NK-92 (cell line): ENCODE measurements around the gene CLRN3.

Source experiments
- DNase-seq: peaks from one replicate; lab custom pipeline; 2025; ENCODE audit not compliant: unreplicated experiment; lab: John Stamatoyannopoulos, UW

The CLRN3 gene, protein sequence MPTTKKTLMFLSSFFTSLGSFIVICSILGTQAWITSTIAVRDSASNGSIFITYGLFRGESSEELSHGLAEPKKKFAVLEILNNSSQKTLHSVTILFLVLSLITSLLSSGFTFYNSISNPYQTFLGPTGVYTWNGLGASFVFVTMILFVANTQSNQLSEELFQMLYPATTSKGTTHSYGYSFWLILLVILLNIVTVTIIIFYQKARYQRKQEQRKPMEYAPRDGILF

DNA sequence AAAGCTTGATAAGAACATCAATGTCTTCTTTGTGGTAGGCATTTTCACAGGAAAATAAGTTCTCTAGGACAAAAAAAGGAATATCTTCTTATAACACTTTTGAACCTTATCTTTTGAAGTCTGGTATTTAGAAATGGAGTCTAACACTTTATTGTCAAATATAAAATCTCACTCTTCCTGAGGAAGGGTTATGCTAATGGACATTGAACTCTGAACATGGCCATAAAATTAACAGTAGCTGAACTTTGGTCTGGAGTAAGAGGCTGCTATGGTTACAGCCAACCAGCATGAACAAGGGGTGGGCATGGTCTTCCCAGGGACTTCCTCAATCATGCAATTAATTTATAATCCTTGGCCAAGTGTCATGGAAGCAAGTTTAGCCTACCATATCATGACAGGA is at the start of gene CLRN3:
Gene CLRN3 (minus strand): TSS at position 199 of the 400 bp plus-strand sequence. CDS start 157 bp downstream, at position 42.
- no peak for DNase-seq

DNA sequence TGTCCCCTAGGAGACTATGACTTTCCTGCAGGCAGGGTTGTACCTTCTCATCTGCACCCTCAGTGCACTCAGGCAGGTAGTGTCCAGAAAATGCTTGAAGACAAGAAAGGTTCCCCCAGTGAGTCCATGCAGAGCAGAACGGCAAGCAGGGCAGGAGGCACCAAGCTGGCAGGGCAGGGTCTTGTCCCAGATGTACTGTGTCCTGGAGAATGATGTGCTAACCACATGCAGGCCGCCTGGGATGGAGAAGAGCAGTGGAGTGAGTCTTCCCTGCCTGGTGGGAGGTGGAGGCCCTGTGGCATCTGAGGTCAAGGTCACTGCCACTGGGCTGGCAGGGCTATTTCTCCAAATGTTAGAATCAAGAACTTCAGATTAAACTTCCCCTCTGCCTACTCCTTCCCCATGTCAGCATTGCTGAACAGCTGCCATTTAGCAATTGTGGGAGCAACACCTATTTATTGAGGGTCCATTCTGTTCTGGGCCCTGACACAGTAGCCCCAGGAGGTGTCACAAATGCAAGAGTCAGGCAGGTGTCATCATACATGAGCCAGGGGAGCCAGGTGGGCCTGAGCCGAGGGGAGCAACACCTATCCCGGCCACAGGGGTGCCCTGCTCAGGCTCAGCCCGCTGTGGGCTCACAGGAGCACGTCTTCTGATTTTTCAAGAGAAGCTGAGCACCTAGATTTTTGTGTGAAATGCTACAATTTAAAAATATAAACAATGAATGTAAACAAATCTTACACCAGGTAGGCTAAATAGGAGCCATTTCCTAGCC is 48.3 kb upstream of the CLRN3 start:
- no peak for DNase-seq

DNA sequence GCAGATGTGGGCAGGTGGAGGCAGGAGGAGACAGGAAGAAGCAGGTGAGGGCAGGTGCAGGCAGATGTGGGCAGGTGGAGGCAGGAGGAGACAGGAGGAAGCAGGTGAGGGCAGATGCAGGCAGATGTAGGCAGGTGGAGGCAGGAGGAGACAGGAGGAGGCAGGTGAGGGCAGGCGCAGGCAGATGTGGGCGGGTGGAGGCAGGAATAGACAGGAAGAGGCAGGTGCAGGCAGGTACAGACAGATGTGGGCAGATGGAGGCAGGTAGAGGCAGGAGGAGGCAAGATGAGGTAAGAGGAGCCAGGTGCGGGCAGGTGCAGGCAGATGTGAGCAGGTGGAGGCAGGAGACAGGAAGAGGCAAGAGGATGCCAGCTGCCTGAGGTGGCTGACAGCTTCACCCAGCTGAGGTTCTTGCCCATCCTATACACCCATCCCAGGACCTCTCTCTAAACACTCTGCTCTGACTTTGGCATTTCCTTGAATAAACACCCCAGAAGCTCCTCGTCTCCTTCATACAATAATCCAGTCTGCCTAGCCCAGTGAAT is 47.1 kb upstream of the CLRN3 start:
- DNase-seq, result no peak

DNA sequence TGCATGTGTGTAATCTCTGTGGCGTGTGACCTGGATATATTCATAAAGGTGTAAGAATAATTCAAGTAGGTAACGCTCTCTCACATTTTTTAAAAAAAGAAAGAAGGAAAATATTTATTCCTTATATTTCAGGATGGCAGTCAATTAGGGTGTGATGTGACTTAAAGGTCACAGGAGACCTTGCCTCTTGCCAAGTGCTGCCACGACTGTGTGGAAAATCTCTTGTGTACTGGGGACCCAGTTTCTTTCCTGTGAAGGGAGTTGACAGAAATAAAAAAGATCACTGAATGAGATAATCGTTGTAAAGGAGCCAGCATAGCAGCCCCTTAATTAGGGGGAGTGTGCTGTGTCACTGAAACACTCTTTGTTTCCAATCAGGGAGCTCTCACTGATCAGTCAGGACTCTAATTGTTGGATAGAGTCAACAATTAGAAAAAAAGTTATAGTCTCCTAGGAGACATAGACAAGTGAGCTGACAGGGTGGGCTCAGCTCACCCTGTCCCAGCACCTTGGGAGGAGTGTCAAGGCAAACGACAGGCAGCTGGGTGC is 45.2 kb upstream of the CLRN3 start:
- no peak for DNase-seq

DNA sequence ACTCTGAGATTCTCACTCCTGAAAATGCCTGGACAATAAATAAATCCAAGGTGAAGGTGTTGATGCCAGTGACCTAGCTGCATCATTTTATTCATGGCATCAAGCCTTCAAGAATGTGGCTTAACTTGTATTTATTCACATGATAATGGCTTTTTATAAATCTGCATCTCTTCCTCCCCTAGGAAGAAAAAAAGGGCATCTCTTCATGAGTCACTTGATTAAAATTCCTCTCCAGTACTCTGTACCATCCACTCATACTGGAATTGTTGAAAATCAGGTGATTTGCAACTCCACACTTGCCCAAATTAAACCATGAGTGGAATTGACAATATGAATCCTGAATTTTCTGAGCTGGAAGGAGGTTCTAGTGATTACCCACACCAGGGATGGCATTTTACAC is 44.3 kb upstream of the CLRN3 start:
- no peak for DNase-seq

DNA sequence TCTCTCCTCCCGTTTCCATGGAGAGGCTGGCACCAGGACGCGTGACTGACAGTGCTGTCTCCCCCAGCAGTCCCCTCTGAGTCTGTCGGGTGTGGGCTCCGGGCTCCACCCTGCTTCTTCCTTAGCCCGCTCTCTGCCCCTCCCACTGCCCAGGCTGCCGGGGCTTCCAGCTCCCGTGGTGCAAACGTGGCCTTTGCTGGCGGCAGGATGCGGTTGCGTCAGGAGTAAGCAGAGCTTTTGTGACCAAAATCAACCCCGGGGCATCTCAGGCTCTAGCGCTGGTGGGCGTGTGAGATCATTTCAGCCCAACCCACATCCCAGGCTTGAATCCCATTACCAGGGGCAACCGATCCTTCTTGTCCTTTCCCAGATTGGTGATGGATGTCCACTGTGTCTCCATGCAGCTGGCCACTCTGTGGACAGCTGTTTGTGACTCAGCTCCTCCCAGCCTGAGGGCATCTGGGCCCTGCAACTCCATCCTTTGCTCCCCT is 42.4 kb upstream of the CLRN3 start:
- DNase-seq, result no peak

DNA sequence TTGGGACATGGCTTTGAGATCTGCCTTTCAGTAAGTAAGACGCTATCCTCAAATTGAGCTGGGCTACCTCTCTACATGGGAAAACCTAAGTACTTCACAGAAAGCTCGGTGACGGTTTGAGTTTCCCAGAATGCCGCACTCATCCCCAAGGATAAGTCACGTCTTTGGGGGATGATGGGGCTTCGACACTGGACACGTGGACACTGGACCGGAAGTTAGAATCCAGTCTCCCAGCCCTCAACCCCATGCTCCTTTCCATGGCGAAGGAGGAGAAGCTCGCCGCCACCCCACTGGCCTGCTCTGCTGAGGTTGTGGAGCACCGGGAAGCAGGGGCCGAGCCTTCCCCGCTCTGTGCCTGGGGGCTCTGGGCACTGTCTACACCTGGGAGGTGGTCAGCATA is 41.6 kb upstream of the CLRN3 start:
- no peak for DNase-seq

DNA sequence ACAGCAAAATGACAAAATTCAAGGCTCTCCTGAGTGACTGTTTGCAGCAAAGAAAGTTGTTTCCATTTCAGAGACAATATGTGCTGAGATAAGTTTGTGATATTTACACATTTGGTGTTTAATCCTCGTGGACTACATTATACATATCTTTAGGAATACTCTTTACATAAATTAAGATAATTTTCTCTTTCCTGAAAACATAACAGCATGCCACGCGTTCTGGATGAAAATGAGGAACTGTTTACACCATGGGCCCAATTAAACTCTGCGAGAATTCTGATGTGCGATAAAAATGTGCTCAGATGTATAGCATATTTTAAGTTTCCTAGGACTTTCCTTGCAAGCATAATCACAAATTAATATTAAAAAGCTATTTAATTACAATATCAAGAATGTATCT is 40.5 kb upstream of the CLRN3 start:
- DNase-seq, result no peak

DNA sequence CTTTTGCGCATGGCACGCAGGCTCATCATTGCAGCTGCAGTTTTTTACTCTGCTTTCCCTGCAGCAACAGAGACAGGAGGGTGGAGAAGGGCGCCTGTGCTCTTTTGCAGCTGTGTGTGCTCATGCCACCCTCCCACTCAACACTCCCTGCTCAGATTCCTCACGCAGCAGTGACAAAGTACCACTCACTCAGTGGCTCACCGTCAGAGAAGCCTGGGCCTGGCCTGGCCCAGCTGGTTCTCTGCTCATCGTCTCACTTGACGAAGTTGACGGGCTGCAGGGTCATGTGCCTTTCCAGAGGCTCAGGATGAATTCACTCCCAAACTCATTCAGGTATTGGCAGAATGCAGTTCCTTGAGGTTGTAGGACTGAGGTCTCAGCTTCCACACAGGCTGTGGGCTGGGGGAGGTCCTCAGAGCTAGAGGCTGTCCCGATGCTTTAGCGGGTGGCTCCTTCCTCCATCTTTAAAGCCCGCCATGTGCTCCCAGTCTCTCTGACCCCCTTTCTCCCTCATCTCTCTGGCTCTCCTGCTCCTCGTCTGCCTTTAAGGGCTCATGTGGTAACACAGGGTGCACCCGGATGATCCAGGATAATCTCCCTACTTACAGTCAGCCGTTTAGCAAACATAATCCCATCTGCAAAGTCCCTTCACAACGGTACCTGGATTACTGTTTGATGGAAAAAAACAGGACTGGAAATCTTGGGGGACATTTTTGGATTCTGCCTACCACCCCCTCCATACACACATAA is 40.0 kb upstream of the CLRN3 start:
- DNase-seq, result no peak

DNA sequence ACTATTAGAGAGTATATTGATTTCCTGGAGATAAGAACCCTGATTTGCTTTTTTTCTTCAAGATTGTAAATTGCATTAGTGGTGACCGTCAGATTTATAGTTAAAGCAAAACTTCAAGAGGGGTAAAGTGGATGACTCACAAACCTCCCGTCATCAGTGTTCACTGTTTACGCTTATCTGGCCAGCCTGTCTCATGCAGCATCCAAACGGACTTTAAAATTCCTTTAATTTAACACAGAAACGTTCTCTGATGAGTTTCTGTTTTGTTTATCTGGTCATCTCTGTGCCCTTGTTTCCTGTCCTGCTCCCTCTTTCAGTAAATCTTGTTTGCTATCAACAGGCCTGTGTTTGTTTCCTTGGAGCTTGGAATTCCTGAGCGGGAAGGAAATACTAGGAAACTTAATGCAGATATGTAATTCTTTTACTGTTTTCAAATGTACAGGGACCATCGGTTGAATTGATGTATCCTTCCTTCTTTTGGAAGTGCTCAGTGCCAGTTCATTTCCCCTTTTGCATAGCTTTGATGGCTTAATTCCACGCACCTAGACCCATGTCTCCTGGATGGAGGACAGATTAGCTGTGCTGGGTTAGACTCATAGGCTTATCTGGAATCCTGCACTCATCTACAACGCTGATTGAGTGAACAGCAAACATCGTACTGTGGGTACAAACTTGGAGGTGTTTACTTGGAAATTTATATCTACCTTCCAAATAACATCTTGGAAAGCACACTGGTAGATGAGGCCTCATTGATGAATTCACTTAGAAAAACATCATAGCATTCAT is 35.5 kb upstream of the CLRN3 start:
- DNase-seq, result no peak

DNA sequence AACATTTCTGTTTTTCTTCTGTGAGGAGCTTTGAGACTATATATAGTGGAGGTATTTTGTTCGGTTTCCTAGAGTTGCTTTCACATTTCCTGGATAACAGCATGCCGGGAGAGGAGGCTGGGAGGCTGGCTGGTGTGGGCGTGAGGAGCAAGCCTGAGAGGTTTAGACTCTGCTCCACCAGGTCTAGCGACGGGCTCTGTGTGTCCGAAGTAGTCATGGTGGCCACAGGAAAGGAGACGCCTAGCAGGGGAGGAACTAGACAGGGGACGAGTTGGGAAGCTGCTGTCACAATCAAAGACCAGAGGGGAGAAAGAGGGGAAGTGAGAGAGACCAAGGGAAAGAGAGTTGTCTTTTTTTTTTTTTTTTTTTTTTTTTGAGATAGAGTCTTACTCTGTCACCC is 33.7 kb upstream of the CLRN3 start:
- DNase-seq, result no peak

DNA sequence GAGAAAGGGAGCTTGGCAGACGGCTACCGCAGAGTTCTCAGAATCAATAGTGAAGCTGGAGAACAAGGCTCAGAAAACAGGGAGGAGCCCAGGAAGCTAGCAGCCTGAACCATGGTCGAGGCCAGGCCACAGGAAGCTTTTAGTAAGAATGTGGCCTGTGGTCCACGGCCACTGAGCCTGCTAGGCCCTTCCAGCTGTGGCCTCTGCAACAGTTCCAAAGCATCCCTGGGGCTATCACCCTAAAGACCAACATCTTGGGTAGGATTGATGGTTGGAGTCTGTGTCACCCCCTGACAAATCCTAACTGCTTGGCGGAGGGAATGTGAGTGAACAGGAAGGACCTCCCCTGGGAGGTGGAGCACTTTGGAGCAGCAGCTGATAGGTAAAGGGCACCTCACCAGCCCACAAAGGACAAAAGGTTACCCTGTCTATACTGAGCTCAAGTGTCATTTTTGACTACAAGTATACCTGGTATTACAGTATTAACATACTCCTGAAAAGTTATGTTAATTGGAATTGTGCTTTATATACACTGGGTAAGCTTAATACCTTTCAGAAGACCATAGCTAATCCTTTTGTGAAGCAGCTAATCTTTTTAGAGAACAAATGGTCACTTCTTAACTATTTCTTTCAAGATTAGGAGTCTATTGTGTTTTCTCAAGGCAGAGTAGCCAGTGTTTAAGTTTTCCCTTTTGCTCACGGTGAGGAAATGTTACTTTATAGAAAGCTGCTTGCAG is 32.9 kb upstream of the CLRN3 start:
- no peak for DNase-seq

DNA sequence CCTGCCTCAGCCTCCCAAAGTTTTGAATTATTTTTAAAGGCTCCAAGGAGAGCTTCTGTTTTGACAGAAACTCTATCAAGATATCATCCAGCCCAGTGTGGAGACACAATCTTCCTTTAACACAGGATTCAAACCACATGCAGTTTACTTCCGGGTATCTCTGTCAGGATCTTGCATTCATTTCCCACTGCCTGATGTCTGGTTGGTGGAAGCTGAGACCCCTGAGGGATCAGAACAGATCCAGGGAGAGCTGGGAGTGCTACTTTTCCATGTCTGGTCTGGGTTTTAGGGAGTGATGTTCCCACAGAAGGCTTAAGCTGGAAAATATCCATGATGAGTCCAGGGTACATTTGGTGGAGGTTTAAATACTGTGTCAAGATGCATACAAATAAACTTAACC is 30.9 kb upstream of the CLRN3 start:
- no peak for DNase-seq

DNA sequence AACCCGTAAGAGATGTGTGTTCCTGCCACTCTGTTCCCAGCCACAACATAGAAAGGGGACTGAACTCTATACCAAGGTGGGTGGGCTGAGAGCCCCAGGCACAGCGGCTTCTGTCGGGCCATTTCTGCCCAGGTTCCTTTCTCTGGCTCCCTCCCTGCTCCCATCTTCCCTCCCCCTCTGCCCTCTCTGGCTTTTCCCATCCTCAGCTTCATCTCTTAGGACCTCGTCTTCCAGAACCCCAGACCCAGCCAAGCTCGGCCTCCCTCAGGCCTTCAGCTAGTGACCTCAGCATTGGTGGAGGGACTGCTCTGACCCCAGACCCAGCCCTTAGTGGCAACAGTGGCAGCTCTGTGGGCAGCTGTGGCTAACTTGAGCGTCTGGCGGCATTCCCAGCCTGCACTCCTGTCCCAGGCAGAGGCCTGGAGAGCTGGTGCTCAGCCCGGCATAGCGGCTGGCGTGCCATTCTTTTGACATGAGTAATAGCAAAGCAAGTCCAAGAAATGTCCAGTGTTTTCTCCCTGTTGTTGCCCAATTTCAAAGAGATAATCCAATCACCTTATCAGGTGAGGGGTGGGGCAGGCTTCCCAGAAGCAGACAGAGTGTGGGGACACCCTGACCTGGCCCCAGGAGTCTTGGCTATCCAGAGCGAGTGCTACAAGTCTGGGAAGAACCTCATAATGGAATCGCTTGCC is 30.1 kb upstream of the CLRN3 start:
- no peak for DNase-seq

DNA sequence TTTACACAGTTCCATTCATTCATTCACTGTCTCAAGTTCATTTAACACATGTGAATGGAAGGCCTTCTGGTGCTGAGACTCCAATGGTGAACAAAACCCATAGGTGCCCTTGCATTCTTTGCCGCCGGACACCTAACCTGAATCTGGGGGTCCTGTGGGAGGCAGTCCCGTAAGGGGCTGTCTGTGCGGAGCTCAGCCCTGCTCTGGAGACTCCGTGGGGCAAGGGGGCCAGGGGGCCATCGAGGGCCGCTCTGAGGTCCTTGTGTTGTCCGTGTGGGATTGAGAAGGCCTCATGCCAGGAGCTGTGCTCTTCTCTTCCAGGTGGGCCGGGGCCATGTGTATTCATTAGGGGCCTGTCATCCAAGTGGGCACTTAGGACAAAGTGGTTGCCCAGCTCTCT is 29.5 kb upstream of the CLRN3 start:
- DNase-seq, result no peak

DNA sequence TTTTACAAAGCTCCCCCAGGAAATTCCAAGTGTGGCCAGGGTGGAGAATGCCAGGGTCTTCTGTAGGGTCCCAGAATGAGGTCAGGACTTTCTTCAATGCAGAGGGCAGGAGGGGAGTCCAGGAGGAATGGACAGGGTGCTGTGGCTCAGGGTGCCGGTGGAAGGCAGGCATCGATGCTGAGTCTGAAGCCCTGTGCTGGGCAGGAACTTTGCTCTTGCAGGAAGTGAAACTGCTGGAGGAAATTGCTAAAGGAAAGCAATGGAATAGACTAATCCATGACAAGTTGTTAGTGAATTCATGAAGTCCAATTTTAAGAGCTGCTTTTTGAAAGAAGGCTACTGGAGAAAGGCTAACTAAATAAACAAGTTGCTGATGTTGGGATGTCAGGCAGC is 29.0 kb upstream of the CLRN3 start:
- no peak for DNase-seq

DNA sequence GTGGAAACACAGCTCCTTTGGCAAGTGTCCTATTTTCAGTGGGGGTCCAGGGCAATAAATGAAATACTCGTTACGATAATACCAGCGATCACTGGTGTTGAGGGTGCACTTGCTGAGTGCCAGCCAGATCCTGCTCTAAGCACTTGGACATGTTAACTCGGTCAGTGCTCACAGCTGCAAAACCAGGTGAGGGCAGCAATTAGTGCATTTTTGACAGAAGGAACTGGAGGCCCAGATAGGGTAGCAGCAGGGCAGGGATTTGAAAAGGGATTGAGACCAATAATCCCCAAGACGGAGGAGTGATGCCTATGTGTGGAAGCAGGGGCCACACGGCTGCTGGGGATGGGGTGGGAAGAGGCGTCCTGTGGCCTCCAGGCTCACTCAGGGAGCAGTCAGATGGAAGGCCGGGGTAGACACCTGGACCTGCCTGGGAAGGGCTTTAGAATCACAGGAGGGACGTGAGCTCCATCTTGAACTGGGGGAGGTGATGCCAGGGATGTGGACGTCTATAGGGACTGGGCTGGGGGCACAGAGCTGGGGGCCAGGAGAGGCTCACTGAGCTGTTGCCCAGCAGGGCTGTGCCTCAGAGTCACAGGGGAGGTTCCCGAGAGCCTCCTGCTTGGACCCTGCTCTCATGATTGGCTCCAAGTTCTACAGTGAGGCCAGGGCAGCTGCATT is 28.5 kb upstream of the CLRN3 start:
- DNase-seq, result no peak

DNA sequence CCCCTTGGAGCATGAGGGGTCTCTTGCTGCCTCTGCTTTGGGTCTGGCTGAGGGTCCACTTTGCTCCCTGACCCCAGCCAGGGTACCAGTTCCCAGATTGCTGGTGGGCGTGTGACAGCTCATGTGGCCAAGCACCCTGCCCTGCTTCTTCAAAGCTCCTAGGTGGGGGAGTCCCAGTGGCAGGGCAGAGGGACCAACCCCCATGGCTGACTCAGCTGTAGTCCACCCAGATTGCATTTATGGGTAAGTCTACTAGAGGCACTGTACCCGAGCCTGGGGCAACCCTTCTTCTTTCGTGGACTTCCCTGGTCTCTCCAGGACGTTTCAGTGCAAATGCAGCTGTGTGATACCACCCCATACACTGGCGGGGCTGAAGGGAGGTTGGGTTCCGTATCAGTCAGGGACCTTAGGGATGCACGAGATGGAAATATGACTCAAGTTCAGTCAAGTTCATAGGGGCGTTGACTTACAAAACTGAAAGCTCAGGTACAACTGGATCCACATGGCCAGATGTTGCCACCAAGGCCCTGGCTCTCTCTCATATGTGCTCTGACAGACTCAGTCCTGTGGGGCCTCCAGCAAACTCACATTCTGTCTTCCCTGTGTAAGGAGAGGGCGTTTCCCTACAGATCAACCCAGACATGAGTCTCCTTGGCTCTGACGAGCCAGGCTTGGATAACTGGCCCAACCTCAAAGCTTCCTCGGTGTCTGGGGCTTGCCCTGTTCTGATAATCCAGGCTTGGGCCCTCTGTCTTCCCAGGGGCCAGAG is 27.7 kb upstream of the CLRN3 start:
- no peak for DNase-seq
